ENCODE measurements around the gene HECW1. TPM values are rescaled to one million over a fixed set of nuclear protein-coding genes. Genes with fewer than 3 reads are reported as not detected.

HECW1 gene
- total and polyA plus RNA-seq, 12 donors: 0.07 to 0.23 TPM; not detected in 10

GRCh38 chr7:43391518-43391917 lies 279.1 kb downstream of the HECW1 start:
- intact Hi-C loops (cut with DNase I): no loop called here
- H3K36me3 ChIP-seq: no peaks in the 10 kb centered on the region
- ATAC-seq (no peak), DNase-seq (no peak)
- H3K9me3 ChIP-seq: no peaks in the 10 kb centered on the region
- H3K4me3 ChIP-seq: no peak overlapping the region
- no peak overlapping the region for H3K27ac ChIP-seq
- WGBS, 2 donors: 21 to 38% methylated on average over 1 of the region's 1 CpG
- H3K4me1 ChIP-seq: no peaks in the 10 kb centered on the region
- H3K27me3 ChIP-seq: peaks cover 0 to 7% (median 0%) of the 10 kb centered on the region in 7 donors
- TF ChIP-seq, protein P1, sequence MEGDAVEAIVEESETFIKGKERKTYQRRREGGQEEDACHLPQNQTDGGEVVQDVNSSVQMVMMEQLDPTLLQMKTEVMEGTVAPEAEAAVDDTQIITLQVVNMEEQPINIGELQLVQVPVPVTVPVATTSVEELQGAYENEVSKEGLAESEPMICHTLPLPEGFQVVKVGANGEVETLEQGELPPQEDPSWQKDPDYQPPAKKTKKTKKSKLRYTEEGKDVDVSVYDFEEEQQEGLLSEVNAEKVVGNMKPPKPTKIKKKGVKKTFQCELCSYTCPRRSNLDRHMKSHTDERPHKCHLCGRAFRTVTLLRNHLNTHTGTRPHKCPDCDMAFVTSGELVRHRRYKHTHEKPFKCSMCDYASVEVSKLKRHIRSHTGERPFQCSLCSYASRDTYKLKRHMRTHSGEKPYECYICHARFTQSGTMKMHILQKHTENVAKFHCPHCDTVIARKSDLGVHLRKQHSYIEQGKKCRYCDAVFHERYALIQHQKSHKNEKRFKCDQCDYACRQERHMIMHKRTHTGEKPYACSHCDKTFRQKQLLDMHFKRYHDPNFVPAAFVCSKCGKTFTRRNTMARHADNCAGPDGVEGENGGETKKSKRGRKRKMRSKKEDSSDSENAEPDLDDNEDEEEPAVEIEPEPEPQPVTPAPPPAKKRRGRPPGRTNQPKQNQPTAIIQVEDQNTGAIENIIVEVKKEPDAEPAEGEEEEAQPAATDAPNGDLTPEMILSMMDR (IDR thresholded peaks at IDR 0.05): no peak

DNA sequence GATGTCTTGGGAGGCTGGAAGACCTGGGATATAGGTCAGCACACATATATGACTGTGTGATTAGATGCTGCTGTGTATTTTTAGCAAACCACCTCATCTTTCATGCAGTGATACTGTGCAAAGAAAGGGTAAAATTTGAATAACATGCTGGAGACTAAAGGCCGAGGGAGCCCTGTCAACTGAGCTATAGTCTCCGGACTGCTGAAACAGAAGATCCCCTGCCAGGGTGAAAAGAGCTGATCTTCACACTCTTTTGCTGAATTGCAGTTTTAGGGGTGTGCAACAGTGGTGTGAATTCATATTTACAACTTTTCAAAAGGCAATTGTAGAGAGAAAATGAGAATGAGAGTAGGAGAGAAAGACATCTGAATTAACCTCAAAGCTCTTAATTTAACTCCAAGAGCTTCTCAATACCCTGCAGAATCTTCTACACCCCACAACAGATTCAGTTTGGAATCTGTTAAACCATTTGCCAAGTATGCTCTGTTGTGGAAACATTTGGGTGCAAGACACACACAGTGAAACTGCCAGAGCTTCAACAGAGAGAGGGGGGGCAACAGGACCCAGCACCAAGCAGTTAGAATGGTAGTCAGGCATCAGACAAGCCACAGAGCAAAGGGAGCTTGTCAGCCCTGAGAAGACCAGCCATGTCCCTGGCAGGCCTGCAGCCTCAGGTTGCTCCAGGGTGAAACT lies 280.3 kb downstream of the HECW1 start:
- Histone ChIP-seq H3K9me3 (no peaks in the 10 kb centered on the region), H3K4me1 (no peaks in the 10 kb centered on the region), H3K27ac (no peak overlapping the region), H3K27me3 (peaks cover 0 to 20% (median 0%) of the 10 kb centered on the region in 7 donors), H3K36me3 (no peaks in the 10 kb centered on the region), H3K4me3 (no peak overlapping the region)
- DNase-seq (no peak), ATAC-seq (no peak)
- 62 to 64% methylated on average over 2 of the region's 2 CpGs for WGBS, 2 donors
- TF ChIP-seq, protein P1 (IDR thresholded peaks at IDR 0.05): no peak
- intact Hi-C loops (cut with DNase I): no loop called here

DNA sequence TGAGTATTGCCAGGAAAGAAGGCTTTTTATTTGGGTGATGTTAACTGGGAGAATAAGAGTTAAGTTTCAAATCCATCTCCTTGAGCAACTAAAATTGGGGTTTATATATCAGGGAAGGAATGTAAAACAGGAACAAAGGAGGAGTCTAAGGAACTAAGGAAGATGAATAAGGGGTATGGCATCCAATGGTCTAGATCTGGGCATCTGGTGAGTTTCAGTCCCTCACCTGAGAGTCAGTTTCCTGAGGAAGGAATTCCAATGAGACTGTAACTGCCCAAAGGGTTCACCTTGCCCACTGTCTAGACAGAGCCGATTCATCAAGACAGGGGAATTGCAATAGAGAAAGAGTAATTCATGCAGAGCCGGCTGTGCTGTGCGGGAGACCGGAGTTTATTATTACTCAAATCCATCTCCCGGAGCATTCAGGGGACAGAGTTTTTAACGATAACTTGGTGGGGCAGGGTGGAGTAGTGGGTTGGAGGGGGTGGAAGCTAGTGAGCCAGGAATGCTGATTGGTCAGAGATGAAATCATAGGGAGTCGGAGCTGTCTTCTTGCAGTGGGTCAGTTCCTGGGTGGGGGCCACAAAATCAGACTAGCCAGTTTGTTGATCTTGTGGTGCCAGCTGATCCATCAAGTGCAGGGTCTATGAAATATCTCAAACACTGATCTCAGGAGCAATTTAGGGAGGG lies 282.1 kb downstream of the HECW1 start:
- TF ChIP-seq, protein P1 (IDR thresholded peaks at IDR 0.05): no peak
- no peak for ATAC-seq
- Histone ChIP-seq H3K4me1 (no peaks in the 10 kb centered on the region), H3K9me3 (no peaks in the 10 kb centered on the region), H3K36me3 (no peaks in the 10 kb centered on the region), H3K4me3 (no peak overlapping the region), H3K27ac (no peak overlapping the region), H3K27me3 (peaks cover 0 to 27% (median 0%) of the 10 kb centered on the region in 7 donors)
- no peak for DNase-seq
- intact Hi-C loops (cut with DNase I): no loop called here
- 88 to 91% methylated on average over 7 of the region's 7 CpGs for WGBS, 2 donors

GRCh38 chr7:43395351-43395750 lies 282.9 kb downstream of the HECW1 start:
- Histone ChIP-seq H3K27ac (no peak overlapping the region), H3K36me3 (no peaks in the 10 kb centered on the region), H3K27me3 (peaks cover 0 to 29% (median 0%) of the 10 kb centered on the region in 7 donors), H3K4me3 (no peak overlapping the region), H3K4me1 (no peaks in the 10 kb centered on the region), H3K9me3 (no peaks in the 10 kb centered on the region)
- intact Hi-C loops (cut with DNase I): no loop called here
- DNase-seq: no peak
- ATAC-seq: no peak
- WGBS, 2 donors: 14 to 35% methylated on average over 2 of the region's 2 CpGs
- TF ChIP-seq, protein P1 (IDR thresholded peaks at IDR 0.05): no peak
